GM23338 (cell line): ENCODE results near the gene DYNC2LI1.

Experiments
- CTCF ChIP-seq, 2 experiments: fragments of 200-600 bp in 1 of 2; sonication (generic) in 1 of 2; conservative IDR thresholded peaks; 2 replicates each; pipeline versions ENCODE4 v1.5.1 to v1.6.1; 2016 to 2017; ENCODE audit warnings: antibody characterized with exemption in 2 of 2, low read depth in 2 of 2, mild to moderate bottlenecking in 2 of 2, moderate library complexity in 1 of 2
- POLR2AphosphoS5 ChIP-seq: IDR thresholded peaks from 2 replicates; pipeline ENCODE4 v1.6.1; 2016; ENCODE audit warnings: antibody characterized with exemption, low read depth

GRCh38 chr2:43822839-43823238 is 49.0 kb downstream of the DYNC2LI1 start:
- no peak for TF ChIP-seq CTCF (conservative IDR thresholded peaks at IDR 0.05; ENCODE audit: low read depth in 2 of 2)
- TF ChIP-seq POLR2AphosphoS5: no peak
